ENCODE results near the gene KANK4.

KANK4 gene

GRCh38 chr1:62304515-62304914 lies 14.7 kb downstream of the KANK4 start:
- DNase-seq = no peak

DNA sequence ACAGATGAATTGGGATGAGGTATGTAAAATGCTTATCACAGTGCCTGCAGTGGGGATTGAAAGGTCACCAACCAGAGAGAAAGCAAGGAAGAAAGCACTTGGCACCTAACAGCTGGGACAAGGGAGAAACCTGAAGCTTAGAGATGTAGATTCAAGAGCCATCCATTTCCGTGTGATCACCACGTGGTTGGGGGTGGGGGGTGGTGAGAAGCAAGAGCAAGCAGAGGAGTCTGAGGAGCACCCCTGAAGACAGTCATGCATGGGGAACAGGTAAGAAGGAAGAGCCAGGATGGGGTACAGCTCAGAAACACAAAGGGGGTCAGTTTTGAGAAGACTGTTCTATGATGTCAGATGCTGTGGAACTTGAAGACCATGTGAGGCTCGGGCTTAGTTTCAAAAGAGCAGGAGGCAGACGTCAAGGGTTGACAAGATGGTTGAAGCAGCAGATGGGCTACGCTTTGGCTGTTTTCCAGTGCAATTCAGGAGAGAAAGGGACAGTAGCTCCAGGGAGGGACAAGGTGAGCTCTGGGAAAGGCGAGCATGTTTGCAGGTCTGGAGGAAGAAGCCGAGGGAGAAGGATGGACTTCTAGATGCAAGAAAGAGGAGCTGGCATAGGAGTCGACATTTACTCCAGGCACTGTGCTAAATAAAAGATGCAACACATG lies 17.4 kb downstream of the KANK4 start:
- DNase-seq = no peak

DNA sequence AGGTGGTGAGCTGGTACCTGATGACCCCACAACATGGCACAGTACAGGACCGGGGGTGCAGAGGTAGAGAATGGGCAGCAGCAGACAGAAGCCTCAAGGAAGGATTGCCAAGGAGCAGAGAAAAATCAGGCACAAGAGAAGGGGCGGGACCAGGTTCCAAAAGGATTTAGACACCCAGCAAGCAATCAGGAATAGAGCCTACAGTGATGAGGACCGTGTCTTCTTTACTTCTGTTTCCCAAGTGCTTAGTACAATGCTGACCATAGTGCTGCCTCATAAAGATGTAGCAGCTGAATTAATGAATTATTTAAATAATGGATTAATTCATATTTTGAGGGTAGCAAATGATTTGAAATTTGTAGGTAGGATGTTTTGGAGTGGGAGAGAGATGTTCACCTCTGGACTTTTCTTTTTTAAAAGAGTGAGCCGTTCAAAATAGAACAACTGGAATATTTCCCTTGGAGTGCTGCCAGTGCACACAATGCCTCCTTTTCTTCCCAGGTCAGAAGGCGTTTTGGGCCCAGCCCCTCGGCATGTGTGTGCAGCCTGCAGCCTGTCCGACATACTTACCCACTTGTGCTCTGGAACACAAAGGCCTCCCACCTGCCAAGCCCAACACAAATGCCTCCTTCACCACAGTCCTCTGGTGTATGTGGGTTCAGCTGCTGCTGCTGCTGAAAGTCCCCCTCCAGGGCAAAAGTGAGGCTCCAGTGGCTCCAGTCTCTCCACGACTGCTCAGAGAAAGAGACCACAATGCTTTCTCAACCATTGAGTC lies 19.6 kb downstream of the KANK4 start:
- no peak for DNase-seq

DNA sequence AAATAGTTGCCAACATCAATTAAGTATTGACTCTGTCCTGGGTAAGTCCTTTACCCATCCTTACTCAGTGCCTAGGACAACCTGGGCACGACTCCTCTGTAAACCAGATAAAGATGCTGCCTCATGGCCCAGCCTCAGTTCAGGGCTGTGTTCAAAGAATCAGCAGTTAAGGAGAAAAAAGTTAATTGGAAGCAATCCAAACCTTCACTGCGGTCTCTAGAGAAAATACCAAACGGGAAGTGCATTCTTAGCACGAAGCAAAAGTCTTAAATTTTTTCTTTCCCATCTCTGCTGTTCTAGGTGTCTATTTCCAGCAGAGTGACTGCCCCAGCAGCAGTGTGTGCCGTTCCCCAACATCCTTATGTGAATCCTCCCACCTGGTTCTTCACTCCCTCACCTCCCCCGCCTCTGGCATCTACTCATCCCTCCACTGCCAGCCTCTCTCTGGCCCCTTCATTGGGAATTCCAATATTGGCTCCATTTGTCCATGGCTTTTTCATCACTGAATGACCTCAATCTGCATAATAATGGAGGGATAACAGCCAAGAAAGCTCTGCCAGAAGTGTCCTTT lies 23.2 kb downstream of the KANK4 start:
- peak; percentile 63 for DNase-seq

DNA sequence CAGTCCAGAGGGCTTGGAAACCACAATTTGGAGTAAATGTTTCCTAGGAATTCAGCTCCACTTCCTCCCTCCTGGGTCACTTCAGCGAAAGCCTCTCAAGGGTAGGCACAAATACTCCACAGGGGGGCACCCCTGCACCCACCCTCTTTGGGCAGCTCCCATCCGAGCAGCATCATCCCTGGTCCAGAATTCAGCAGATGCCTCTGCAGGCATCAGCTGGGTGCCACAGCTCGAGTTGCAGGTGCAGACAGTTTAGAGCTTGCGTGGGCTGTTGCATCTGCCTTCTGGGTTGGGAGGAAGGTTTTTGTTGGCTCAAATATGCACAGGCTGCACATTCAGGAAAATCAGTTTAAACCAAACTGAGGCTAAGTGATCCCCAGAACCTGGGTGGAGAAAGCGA lies 25.0 kb downstream of the KANK4 start:
- peak; percentile 37 for DNase-seq

GRCh38 chr1:62288662-62289061 lies 30.6 kb downstream of the KANK4 start:
- DNase-seq = no peak

DNA sequence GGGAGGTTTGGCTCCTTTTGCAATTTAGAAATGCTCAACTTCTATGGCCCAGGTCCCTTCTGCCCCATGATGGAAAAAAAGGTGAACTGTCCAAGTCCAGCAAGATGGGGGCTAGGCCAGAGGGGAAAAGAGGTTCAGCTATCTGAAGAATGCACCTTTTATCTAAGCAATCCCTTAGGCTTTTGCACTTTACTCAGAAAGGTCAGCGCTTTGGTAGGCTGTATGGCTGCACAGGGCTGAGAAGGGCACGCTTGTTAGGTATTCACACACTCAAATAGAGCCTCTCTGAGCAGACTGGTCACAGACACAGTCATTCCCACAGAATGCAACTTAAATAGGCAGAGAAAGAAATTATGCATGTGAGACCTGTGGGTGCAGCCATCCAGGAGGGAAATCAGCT lies 31.0 kb downstream of the KANK4 start:
- no peak for DNase-seq

DNA sequence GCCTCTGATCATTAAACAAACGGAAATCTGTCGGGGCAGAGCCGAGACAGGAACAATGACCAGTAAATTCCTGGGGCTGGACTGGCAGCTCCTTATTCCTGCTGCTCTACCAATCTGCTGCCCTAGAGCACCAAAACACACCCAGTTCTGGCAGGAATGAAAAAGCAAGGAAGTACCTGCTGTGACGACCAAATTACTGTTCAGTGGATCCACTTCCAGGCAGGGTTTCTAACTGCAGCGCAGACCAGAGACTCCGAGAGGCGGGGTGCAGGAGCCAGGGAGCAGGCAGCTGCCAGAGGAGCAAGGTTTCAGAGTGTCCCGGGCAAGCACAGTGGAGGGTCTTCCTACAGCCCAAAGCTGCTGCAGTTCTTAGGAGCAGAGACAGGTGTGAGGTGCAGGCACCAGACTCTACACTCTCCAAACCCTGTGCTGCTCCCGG lies 32.4 kb downstream of the KANK4 start:
- DNase-seq = no peak

DNA sequence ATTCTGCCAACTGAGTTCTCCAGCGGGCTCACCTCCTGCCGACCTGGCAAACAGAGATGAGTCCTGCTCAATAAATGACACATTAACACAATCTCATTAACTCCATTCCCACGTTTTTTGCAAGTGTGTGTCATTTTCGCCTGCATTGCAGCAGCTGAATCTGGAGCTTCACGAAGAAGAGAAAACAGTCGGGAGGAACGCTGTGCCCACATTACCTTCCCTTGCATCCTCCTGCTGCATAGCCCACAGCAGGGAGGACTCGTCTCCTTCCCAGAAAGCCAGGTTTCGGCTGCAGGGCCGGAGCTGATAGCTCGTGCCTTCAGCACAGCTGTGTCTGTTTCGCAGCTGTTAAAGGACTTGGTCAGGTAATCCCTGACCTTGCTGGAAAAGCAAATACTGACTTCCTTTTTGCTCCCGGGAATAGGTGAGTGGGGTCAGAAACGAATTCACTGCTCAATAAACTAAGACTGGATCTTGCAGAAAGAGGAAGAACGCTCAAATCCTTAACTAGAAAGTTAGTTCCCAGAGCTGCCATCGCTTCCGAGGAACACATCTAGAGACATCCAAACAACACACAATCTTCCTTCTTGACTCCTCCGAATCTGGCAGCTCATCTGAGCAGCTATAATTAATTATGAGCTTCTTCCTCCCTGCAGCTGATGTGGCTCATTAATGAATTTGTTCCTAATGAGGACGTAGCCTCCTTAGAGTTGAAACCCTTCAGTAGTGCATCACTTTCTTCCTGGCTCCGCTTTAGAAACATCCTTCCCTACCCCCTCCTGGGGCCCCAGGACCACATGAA lies 33.0 kb downstream of the KANK4 start:
- DNase-seq = no peak

GRCh38 chr1:62285440-62285839 lies 33.8 kb downstream of the KANK4 start:
- DNase-seq = no peak

DNA sequence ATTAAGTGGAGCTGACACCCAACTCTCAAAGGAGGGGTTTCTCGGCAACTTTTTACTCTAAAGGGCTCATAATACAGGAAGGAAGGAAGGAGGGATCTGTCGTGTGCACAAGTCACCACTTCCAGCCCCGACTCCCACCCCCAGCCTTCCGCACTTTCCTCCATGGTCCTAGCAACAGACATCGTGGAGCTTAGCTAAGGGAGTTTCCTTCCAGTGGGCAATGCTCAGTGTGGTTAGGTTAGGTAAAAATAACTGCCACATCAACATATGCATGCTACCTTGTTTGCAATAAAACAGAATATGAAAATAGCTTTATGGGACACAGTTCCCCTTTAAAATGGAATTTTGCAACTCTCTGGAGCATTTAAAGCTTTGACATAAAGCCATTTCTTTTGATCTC lies 35.2 kb downstream of the KANK4 start:
- DNase-seq = no peak

DNA sequence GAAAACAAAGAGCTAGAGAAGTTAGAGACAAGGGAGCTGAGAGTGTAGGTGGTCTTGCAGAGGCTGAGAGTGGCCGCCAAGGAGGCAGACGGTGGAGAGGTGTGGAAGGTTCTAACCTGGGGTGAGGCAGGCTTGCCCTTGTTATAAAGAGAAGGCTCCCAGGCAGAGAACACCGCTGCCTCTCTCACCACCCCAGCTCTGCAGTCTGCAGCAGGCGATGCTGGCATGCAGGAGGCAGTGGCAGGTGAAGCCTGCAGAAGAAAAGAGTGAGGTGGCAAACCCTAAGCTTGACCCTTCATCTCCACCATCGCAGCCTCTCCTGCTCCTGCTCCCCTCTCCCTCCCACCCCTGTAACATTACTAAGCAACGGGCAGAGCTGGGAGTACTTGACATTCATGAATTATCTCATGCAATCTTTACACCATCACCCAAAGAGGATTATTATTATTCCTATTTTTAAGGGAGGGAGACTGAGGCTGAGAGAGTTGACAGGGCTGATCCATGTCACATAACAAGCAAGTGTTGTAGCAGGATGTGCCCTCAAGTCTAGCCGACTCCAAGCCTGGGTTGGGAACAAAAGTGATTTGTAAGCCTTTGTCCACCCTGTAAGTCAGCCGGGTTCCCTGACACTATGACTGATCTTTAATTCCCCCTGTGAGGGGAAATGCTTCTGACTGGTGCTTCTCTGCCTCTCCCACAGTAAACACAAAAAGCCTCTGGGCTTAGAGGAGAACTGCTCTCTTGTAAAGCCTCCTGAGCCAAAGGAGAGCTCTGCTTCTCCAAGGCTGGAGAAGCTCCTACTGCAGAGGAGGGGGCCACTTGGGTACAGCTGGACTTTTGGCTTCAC lies 36.1 kb downstream of the KANK4 start:
- DNase-seq = no peak

- DNase-seq = no peak
Measured at GRCh38 chr1:62281922-62282555, 37.2 kb downstream of the KANK4 start.

- no peak for DNase-seq
Measured at GRCh38 chr1:62280960-62281465, 38.2 kb downstream of the KANK4 start.

DNA sequence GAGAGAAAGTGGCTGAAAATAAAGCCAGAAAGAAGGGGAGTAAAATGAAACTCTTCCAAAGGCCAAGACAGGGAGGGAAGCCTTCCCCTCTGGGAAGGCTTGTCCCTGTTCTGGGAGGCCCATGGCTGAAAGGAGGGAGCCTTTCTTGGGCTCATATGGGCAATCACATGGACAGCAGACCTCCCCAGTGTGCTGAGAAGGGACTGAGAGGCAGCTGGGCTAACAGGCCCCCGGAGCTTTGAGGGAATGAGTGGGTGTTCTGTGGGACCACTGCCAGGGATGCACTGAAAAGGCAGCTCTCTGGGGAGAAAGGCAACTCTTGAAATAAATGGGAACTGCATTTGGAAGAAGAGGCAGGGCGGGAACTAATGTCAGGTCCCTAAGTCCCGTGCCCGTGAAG lies 39.1 kb downstream of the KANK4 start:
- no peak for DNase-seq

DNA sequence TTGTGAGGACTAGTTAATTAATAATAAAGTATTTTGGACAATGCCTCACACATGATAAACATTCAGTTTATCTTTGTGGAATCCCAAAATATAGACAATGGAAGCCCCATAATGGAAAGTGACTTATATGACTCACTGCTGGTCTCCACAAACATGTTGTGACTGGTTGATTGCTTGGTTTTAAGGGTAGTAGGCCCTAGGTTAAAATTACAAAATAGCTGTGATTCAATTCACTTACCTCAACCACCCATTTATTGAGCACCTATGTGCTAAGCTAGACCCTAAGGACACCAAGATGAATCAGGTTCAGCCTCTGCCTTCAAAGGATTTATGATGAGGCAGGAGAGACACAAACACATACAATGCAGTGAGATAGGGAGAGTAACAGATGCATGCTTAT lies 42.4 kb downstream of the KANK4 start:
- no peak for DNase-seq

GRCh38 chr1:62274496-62275485 lies 44.4 kb downstream of the KANK4 start:
- DNase-seq = no peak

DNA sequence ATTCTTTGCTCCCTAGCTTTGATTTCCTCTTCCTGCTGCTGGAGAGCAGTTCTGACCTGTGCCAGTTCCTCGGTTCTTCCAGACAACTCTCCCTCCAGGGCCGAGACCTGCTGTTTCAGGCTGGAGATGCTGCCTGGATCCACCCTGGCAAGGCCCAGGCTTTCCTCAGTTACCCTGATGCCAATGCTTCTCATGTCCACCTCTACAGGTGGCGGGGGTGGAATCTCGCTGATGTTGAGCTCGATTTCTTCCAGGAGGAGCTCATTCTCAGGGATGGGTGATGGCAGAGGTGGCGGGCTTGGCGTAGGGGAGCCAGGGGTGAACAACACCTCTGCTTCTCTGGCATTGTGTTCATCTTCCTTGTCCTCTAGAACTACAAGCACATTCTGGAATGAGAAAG lies 45.3 kb downstream of the KANK4 start:
- DNase-seq = no peak

- DNase-seq = no peak
Measured at GRCh38 chr1:62271948-62272728, 47.1 kb downstream of the KANK4 start.

GRCh38 chr1:62271134-62271533 lies 48.1 kb downstream of the KANK4 start:
- no peak for DNase-seq
